ENCODE data around the gene EPB41L2. TPM values are rescaled to one million over a fixed set of nuclear protein-coding genes. Genes with fewer than 3 reads are reported as not detected.

Gene EPB41L2
- total and polyA plus RNA-seq, 2 experiments from 2014 or later, result 27.4 to 35.8 TPM

GRCh38 chr6:131048459-131048858 lies 14.6 kb downstream of the EPB41L2 start:
- 91% methylated on average over 5 of the region's 5 CpGs for WGBS (ENCODE audit: low lambda C conversion rate, missing lambda C conversion rate)
- Histone ChIP-seq H3K4me3 (no peak overlapping the region), H4K20me1 (ENCODE audit: insufficient read depth, poor library complexity, severe bottlenecking) (no peaks in the 10 kb centered on the region), H3K27me3 (no peaks in the 10 kb centered on the region), H2AFZ (no peak overlapping the region), H3K9me2 (replicated peaks; ENCODE audit: insufficient read depth) (no peaks in the 10 kb centered on the region), H3K4me1 (ENCODE audit: insufficient read depth) (peaks cover 6% of the 10 kb centered on the region), H3K79me2 (peaks cover 75% of the 10 kb centered on the region), H3K27ac (peak overlapping the region; percentile 6), H3K36me3 (replicated peaks; ENCODE audit: insufficient read depth, low read depth) (no peaks in the 10 kb centered on the region), H3K9me3 (ENCODE audit: low read depth) (no peaks in the 10 kb centered on the region), H3K4me2 (peak overlapping the region; percentile 41)
- no peak for TF ChIP-seq CTCF (IDR thresholded peaks at IDR 0.05; ENCODE audit: poor library complexity)
- no peak for TF ChIP-seq EZH2 (IDR thresholded peaks at IDR 0.05; ENCODE audit: borderline replicate concordance)
- TF ChIP-seq EZH2phosphoT487 (IDR thresholded peaks at IDR 0.05; ENCODE audit: low read depth, severe bottlenecking, unreplicated experiment), result no peak
- no peak for DNase-seq (ENCODE audit: low spot score)

GRCh38 chr6:131045139-131045538 lies 17.9 kb downstream of the EPB41L2 start:
- H3K27me3 ChIP-seq, result no peaks in the 10 kb centered on the region
- H3K4me1 ChIP-seq (ENCODE audit: insufficient read depth), result peaks cover 6% of the 10 kb centered on the region
- H3K4me3 ChIP-seq, result no peak overlapping the region
- no peaks in the 10 kb centered on the region for H3K36me3 ChIP-seq (replicated peaks; ENCODE audit: insufficient read depth, low read depth)
- no peak for DNase-seq (ENCODE audit: low spot score)
- TF ChIP-seq EZH2phosphoT487 (IDR thresholded peaks at IDR 0.05; ENCODE audit: low read depth, severe bottlenecking, unreplicated experiment) (no peak), EZH2 (IDR thresholded peaks at IDR 0.05; ENCODE audit: borderline replicate concordance) (no peak), CTCF (IDR thresholded peaks at IDR 0.05; ENCODE audit: poor library complexity) (no peak)
- no peaks in the 10 kb centered on the region for H3K9me2 ChIP-seq (replicated peaks; ENCODE audit: insufficient read depth)
- no peak overlapping the region for H2AFZ ChIP-seq
- WGBS (ENCODE audit: low lambda C conversion rate, missing lambda C conversion rate), result 97% methylated on average over 2 of the region's 2 CpGs
- H3K79me2 ChIP-seq, result peaks cover 69% of the 10 kb centered on the region
- H4K20me1 ChIP-seq (ENCODE audit: insufficient read depth, poor library complexity, severe bottlenecking), result no peaks in the 10 kb centered on the region
- no peak overlapping the region for H3K4me2 ChIP-seq
- H3K9me3 ChIP-seq (ENCODE audit: low read depth), result no peaks in the 10 kb centered on the region
- H3K27ac ChIP-seq, result no peak overlapping the region

- H3K4me3 ChIP-seq, result no peak overlapping the region
- H3K36me3 ChIP-seq (replicated peaks; ENCODE audit: insufficient read depth, low read depth), result no peaks in the 10 kb centered on the region
- 97% methylated on average over 4 of the region's 4 CpGs for WGBS (ENCODE audit: low lambda C conversion rate, missing lambda C conversion rate)
- TF ChIP-seq CTCF (IDR thresholded peaks at IDR 0.05; ENCODE audit: poor library complexity) (no peak), EZH2phosphoT487 (IDR thresholded peaks at IDR 0.05; ENCODE audit: low read depth, severe bottlenecking, unreplicated experiment) (no peak), EZH2 (IDR thresholded peaks at IDR 0.05; ENCODE audit: borderline replicate concordance) (no peak)
- DNase-seq (ENCODE audit: low spot score), result no peak
- H3K4me2 ChIP-seq, result no peak overlapping the region
- no peaks in the 10 kb centered on the region for H3K27me3 ChIP-seq
- no peak overlapping the region for H3K27ac ChIP-seq
- H3K79me2 ChIP-seq, result peaks cover 75% of the 10 kb centered on the region
- no peak overlapping the region for H2AFZ ChIP-seq
- H3K9me2 ChIP-seq (replicated peaks; ENCODE audit: insufficient read depth), result no peaks in the 10 kb centered on the region
- H3K9me3 ChIP-seq (ENCODE audit: low read depth), result no peaks in the 10 kb centered on the region
- peaks cover 4% of the 10 kb centered on the region for H3K4me1 ChIP-seq (ENCODE audit: insufficient read depth)
- no peaks in the 10 kb centered on the region for H4K20me1 ChIP-seq (ENCODE audit: insufficient read depth, poor library complexity, severe bottlenecking)
These were observed 19.1 kb downstream of the EPB41L2 start for GRCh38 chr6:131043902-131044447.
